LNCAP (cell line): ENCODE measurements around the gene SLC25A29.
A peak's percentile ranks its signal among the peaks of the same experiment; 100 is the strongest.

Source experiments
- TF ChIP-seq, protein P1 (sequence below): fragments of 450-650 bp; IDR thresholded peaks from 2 replicates; pipeline ENCODE4 v1.5.1; 2017; ENCODE audit warnings: mild to moderate bottlenecking

SLC25A29 gene

GRCh38 chr14:100321473-100322137 lies 15.4 kb upstream of the SLC25A29 start:
- TF ChIP-seq, protein P1, sequence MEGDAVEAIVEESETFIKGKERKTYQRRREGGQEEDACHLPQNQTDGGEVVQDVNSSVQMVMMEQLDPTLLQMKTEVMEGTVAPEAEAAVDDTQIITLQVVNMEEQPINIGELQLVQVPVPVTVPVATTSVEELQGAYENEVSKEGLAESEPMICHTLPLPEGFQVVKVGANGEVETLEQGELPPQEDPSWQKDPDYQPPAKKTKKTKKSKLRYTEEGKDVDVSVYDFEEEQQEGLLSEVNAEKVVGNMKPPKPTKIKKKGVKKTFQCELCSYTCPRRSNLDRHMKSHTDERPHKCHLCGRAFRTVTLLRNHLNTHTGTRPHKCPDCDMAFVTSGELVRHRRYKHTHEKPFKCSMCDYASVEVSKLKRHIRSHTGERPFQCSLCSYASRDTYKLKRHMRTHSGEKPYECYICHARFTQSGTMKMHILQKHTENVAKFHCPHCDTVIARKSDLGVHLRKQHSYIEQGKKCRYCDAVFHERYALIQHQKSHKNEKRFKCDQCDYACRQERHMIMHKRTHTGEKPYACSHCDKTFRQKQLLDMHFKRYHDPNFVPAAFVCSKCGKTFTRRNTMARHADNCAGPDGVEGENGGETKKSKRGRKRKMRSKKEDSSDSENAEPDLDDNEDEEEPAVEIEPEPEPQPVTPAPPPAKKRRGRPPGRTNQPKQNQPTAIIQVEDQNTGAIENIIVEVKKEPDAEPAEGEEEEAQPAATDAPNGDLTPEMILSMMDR, result no peak

DNA sequence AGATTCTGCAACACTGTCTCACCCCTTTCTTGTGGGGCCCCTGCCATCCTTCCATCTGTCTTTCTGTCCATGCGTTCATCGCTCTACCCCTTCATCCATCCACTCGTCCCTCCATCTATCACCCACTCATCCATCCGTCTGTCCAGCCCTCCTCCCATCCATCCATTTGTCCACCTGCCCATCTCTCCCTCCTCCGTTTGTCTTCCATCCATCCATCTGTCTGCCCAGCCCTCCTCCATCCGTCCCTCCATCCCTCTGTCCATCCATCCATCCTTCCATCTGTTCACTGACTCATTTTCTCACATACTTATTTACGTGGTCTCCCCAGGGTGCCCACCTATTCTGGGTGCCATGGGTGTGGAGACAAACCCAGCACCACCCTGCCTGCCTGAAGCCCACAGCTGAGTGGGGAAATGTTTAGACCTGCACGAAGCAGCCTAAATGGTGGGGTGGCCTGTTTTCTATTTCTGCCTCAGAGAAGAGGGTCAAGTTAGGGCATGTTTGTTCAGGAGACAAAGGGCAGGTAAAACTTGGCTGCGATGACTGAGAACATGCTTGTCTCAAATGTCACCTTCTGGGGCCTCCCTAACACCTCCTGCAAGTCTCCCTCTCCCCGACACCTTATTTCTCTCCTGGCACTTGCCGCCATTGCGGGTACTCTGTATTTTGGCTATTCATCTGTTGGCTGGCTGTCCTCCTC lies 14.1 kb upstream of the SLC25A29 start:
- TF ChIP-seq, protein P1, result no peak

GRCh38 chr14:100317912-100318808 lies 11.9 kb upstream of the SLC25A29 start:
- TF ChIP-seq, protein P1, result peak; percentile 30; the same call in 1 of the 2 replicates

- TF ChIP-seq, protein P1, result no peak
Observed at GRCh38 chr14:100317389-100317788, 11.1 kb upstream of the SLC25A29 start.

GRCh38 chr14:100314724-100315123 lies 8.5 kb upstream of the SLC25A29 start:
- TF ChIP-seq, protein P1, result no peak

DNA sequence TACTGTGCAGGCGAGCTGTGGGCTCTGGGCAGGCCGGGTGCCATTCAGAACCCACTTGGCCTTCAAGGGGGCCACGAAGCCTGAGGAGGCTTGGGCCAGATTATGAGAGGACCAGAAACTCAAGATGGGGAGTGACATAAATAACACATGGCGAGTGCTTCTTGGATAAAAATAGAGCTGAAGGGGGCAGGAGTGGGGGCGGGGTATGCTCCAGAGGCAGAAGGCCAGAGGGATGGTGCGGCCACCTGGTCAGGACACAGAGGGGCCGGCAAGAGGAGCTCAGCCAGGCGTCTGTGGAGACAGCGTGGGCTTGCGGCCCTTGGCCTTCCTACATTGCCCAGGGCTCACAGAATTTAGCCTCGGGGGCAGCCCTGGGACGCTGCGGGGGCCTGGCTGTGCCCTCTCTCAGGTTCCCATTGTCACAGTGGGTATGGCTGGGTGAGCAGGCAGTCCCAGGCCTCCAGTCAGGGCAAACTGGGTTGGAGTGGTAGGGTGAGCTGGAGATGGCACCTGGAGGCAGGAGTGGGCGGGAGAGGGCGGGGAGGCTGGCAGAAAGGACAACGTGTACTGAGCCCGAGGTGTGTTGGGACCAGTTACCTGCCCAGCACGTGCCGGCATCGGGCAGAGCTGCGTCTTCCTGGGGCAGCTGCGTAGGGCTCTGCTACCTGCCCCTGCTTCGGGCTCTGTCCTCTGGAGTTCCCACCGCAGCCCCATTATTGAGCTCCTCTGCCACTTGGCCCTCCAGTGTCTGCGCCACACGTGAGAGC lies 7.4 kb upstream of the SLC25A29 start:
- TF ChIP-seq, protein P1, result no peak
